ENCODE data around the gene CLTC.
A peak's percentile ranks its signal among the peaks of the same experiment; 100 is the strongest.

Gene CLTC

GRCh38 chr17:59688008-59688407 is 68.3 kb downstream of the CLTC start:
- no peak for DNase-seq

GRCh38 chr17:59688496-59688895 is 68.8 kb downstream of the CLTC start:
- no peak for DNase-seq

- no peak for DNase-seq
Measured at GRCh38 chr17:59693582-59693981, 73.9 kb downstream of the CLTC start.

- no peak for DNase-seq
Measured at GRCh38 chr17:59694344-59694743, 74.6 kb downstream of the CLTC start.

GRCh38 chr17:59695945-59696681 is 76.4 kb downstream of the CLTC start:
- no peak for DNase-seq

GRCh38 chr17:59696682-59697277 is 77.1 kb downstream of the CLTC start:
- DNase-seq, result no peak

- no peak for DNase-seq
Measured at GRCh38 chr17:59698143-59698542, 78.4 kb downstream of the CLTC start.

GRCh38 chr17:59699218-59699617 is 79.5 kb downstream of the CLTC start:
- DNase-seq, result no peak

- no peak for DNase-seq
Measured at GRCh38 chr17:59699786-59700185, 80.1 kb downstream of the CLTC start.

- DNase-seq, result no peak
Measured at GRCh38 chr17:59702304-59702703, 82.6 kb downstream of the CLTC start.

- DNase-seq, result peak; percentile 94
Measured at GRCh38 chr17:59707149-59707970, 87.7 kb downstream of the CLTC start, which contains the start of the genes PTRH2 and VMP1. TSS of gene PTRH2 (minus strand) at chr17:59707430. CDS start at chr17:59697978, 9,452 bp downstream. TSS of gene VMP1 (plus strand) at chr17:59707654. CDS start at chr17:59731447, 23,793 bp downstream.

- no peak for DNase-seq
Measured at GRCh38 chr17:59707971-59708430, 88.3 kb downstream of the CLTC start.

GRCh38 chr17:59711936-59712335 is 92.2 kb downstream of the CLTC start:
- DNase-seq, result no peak

GRCh38 chr17:59712862-59713261 is 93.2 kb downstream of the CLTC start:
- no peak for DNase-seq

GRCh38 chr17:59714255-59714654 is 94.6 kb downstream of the CLTC start:
- no peak for DNase-seq

GRCh38 chr17:59716427-59716826 is 96.7 kb downstream of the CLTC start:
- DNase-seq, result no peak

- no peak for DNase-seq
Measured at GRCh38 chr17:59719526-59719925, 99.8 kb downstream of the CLTC start.

GRCh38 chr17:59722623-59723022 is 102.9 kb downstream of the CLTC start:
- DNase-seq, result no peak

GRCh38 chr17:59723041-59723440 is 103.3 kb downstream of the CLTC start:
- DNase-seq, result no peak

GRCh38 chr17:59723607-59724006 is 103.9 kb downstream of the CLTC start:
- no peak for DNase-seq

- no peak for DNase-seq
Measured at GRCh38 chr17:59725691-59726090, 106.0 kb downstream of the CLTC start.

- no peak for DNase-seq
Measured at GRCh38 chr17:59727817-59728533, 108.3 kb downstream of the CLTC start.

Data from DMS79 (cell line).